K562 (cell line): ENCODE results near the gene DPAGT1. TPM values are rescaled to one million over a fixed set of nuclear protein-coding genes. Genes with fewer than 3 reads are reported as not detected.

ENCODE experiments used
- PKNOX1 ChIP-seq: fragments of 450-650 bp; IDR thresholded peaks from 2 replicates; pipeline ENCODE4 v1.6.1; 2016
- RCOR1 ChIP-seq, 2 experiments: IDR thresholded peaks; 2 replicates each; pipeline ENCODE4 v1.6.1; 2012; ENCODE audit warnings: low read depth in 2 of 2, low read length in 2 of 2, borderline replicate concordance in 1 of 2, improper control_type of control experiment in 1 of 2
- SFPQ ChIP-seq: fragments of 200-400 bp; formaldehyde crosslinking; IDR thresholded peaks from 2 replicates; pipeline ENCODE4 v1.6.1; 2017; ENCODE audit warnings: mild to moderate bottlenecking, low read depth, low read length, moderate library complexity
- TGIF2 ChIP-seq: sonication (generic); formaldehyde crosslinking; IDR thresholded peaks from 2 replicates; pipeline ENCODE4 v1.8.1; 2022; ENCODE audit warnings: mild to moderate bottlenecking, missing genetic modification reagents, moderate library complexity
- TRIM24 ChIP-seq, 2 experiments: fragments of 450-650 bp; IDR thresholded peaks; 2 replicates each; pipeline ENCODE4 v1.6.1; 2016
- TRIM25 ChIP-seq: fragments of 450-650 bp; IDR thresholded peaks from 2 replicates; pipeline ENCODE4 v1.7.0; 2016; ENCODE audit warnings: borderline replicate concordance
- ZBTB49 ChIP-seq: sonication (generic); formaldehyde crosslinking; IDR thresholded peaks from 2 replicates; pipeline ENCODE4 v1.8.0; 2022; ENCODE audit warnings: missing genetic modification reagents, mild to moderate bottlenecking, borderline replicate concordance
- ZC3H4 ChIP-seq: sonication (generic); formaldehyde crosslinking; IDR thresholded peaks from 2 replicates; pipeline ENCODE4 v1.9.0; 2021; ENCODE audit warnings: missing genetic modification reagents, borderline replicate concordance
- ZFP1 ChIP-seq: fragments of 450-650 bp; formaldehyde crosslinking; IDR thresholded peaks from 2 replicates; pipeline ENCODE4 v1.4.0; 2020; ENCODE audit warnings: mild to moderate bottlenecking, mixed read lengths
- polyA plus RNA-seq, 8 experiments: library from polyadenylated mRNA; depleted of rRNA in 4 of 8; stranded (reverse) in 5 of 8; unstranded in 3 of 8; fragments of >200 nt; fragmentation: Nextera tagmentation in 2 of 8; fragmentation: Illumina TruSeq in 1 of 8; extraction: Ambion mirVana in 2 of 8; extraction: Trizol in 1 of 8; gene quantifications; 2 replicates each; pipeline versions ENCODE4 v1.2.1 to v1.2.3, GENCODE V29; 2011 to 2014; ENCODE audit warnings: inconsistent platforms in 1 of 8, missing spikeins in 1 of 8
- total RNA-seq, 7 experiments: library from RNA; depleted of rRNA in 6 of 7; stranded (reverse); fragments of >200 nt in 6 of 7; fragmentation: Illumina TruSeq in 2 of 7; extraction: Trizol in 2 of 7; gene quantifications; 2 replicates each; pipeline versions ENCODE4 v1.2.1 to v1.2.3, GENCODE V29; 2011 to 2021; ENCODE audit warnings: low replicate concordance in 1 of 7

The DPAGT1 gene
- total and polyA plus RNA-seq, 9 of the 15 experiments (the other 6 are each of a cell fraction or from before 2014, with no cell fraction given), result 29.9 to 135 (median 85.0) TPM

- TF ChIP-seq TRIM25 (no peak), PKNOX1 (peak; percentile 99), TRIM24 (IDR thresholded peaks at IDR 0.05) (no peak), SFPQ (no peak), RCOR1 (IDR thresholded peaks at IDR 0.05; ENCODE audit: borderline replicate concordance in 1 of 2, low read depth in 2 of 2, low read length in 2 of 2) (peak in 1 of 2 experiments; percentile 9; a peak in 1 of 4 replicates), ZBTB49 (CRISPR knock-in tag) (peak; percentile 93; the same call in 1 of the 2 replicates), ZFP1 (CRISPR knock-in tag) (no peak), TGIF2 (CRISPR knock-in tag) (no peak), ZC3H4 (CRISPR knock-in tag) (no peak)
These were observed 19.6 kb upstream of the DPAGT1 start, which contains the start of gene HINFP (continued) for GRCh38 chr11:119121008-119121810.
